Measurements from ENCODE around the gene ATP8A2.
A peak's percentile ranks its signal among the peaks of the same experiment; 100 is the strongest.
"Not testable (repeated sequence)": the region's sequence is repeated elsewhere in the genome, so short reads cannot be mapped to it uniquely, and the experiment has no call there.

Gene ATP8A2

DNA sequence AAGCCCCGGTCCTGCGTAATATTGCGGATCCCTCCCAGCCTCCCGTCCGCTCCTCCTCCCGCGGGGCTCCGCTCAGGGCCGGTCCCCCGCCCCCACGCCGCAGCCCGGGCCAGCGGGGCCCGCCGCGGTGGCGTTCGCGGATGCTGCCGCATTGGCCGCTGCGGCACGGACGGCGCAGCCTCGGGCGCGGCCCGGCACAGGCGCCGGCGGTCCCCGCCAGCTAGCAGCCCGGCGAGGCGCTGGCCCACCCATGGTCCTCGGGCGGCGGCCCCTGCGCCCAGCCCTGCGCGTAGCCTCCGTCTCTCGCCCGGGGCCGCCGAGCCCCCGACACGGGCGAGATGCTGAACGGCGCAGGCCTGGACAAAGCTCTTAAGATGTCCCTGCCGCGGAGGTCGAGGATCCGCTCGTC is at the start of gene ATP8A2:
Gene ATP8A2 (plus strand): TSS at position 100 of the 409 bp plus-strand sequence. CDS start 239 bp downstream, at position 339.
- no peak for DNase-seq (ENCODE audit: low spot score)

DNA sequence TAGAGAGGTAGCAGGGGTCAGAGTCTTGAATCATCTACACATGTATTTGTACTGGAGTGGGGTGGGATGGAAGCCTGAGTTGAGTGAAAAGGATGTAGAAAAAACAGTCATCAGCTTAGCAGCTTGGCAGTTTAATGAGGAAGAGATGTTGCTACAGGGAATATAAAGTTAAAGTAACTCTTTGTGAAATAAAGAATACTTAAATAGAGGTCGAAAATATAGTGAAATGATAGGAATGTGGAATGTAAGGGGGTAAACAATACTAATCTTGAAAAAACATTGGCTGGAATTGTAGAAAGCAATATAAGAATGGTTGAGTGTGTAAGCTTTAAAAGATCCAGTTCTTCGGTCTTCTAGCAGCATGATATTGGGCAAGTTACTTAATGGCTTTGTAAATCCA is 47.7 kb upstream of the ATP8A2 start:
- no peak for DNase-seq (ENCODE audit: low spot score)

DNA sequence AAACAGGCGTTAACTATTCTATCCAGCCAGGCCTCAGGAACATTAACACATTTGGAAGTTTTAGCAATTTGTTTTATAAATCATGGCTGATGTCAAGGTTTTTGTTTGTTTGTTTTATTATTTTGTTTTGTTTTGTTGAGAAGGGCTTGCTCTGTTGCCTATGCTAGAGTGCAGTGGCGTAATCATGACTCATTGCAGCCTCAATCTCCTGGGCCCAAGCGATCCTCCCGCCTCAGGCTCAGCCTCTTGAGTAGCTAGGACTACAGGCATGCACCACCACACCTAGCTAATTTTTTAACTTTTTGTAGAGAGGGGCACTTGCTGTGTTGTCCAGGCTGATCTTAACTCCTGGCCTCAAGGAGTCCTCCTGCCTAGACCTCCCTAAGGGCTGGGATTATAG is 42.1 kb upstream of the ATP8A2 start:
- no peak for DNase-seq (ENCODE audit: low spot score)

DNA sequence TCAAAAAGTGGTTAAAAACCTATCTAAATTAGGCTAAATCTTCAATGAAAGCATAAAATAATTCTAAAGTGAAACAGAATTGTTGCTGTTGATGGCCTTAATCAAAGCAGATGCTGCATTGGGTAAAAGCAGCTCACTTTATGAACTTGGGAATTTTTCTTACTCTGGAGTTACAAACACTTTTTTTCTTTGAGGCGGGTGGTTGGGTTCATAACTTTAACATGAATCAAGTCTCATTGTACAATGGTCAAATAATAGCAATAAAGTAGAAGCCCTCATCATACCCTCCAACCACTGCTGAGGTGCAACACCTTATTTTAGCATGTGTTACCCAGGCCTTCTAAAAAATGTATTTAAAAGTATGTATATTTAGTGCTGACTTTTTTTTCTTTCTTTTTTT is 41.2 kb upstream of the ATP8A2 start:
- DNase-seq (ENCODE audit: low spot score): no peak

DNA sequence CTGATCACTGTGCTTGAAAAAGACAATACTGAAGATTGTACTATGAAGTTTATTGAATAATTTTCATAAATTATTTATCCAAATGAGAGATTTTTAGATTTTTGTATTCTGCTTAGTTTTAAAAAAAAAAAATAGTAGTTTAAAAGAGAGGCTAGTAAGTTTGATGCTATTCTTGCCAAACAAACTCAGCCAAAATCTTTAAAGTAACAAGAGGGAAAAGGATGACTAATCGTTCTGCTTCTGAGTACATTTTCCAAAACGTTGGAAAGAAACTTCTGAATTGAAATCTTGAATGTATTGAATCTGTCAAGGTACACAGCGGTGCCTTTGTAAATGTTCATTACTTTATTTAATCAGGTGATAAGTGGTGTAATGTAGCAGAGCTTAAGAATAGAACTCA is 35.9 kb upstream of the ATP8A2 start:
- DNase-seq (ENCODE audit: low spot score): no peak

DNA sequence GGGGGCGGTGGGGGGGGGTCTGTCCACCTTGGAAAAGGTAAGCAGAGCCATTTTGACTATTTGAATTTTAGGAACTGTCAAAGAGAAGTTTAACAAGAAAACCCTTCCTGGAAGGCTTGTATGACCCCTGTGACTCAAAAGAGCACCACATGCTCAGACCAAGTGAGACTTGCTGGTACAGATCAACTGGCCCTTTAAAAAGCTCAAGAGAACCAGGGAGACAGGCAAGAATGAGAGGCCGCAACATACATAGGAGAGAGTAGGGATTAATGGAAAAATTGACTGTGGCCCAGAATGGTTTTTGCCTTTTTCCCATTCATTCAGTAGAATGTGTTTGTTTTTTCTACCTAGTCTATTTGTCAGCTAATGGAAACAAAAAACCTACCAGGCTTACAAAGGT is 26.2 kb upstream of the ATP8A2 start:
- no peak for DNase-seq (ENCODE audit: low spot score)

DNA sequence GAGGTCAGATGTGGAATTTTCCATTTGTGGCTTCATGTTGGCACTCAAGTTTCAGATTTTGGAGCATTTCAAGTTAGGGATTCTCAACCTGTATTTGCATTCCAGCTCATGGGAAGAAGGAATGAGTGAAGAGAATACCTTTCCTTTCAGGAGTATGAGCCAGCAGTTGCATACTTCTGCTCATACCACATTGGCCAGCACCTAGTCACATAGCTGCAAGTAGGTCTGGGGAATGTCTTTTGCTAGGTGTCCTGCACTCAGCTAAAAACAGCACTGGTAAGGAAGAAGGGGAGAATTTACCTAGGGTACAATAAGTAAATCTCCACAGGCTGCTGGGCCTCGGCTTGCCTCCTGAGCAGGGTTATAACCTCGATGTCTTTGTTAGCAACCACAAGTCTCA is 24.6 kb upstream of the ATP8A2 start:
- DNase-seq (ENCODE audit: low spot score): no peak

DNA sequence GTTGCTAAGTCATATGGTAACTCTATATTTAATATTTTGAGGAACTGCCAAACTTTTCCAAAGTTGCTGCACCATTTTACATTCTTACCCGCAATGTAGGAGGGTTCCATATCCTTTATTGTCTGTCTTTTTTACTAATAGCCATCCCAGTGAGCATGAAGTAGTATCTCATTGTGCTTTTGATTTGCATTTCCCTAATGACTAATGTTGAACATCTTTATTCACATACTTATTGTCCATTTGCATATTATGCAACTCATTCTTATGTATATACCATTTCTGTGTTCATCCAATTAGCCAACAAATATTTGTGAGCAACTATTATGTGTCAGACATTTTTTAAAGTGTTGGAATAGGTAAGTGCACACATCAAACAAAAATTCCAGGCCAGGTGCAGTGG is 20.4 kb upstream of the ATP8A2 start:
- DNase-seq (ENCODE audit: low spot score): no peak

DNA sequence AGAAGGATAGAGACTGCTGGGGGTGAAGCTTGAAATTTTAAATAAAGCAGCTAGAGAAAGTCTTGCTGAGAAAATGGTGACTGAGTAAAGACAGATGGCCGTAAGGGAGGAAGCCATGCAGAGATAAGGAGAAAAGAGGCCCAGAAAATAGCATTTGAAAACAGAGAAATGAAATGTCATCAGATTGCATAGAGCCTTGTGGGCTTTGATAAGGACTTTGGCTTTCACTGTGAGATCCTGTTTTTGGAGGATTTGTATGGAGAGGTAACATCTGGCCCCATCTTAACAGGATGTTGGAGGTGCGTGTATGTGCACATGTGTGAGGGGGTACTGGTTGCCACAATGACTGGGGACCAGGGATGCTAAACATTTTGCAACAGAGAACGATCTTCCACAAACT is 19.5 kb upstream of the ATP8A2 start:
- DNase-seq (ENCODE audit: low spot score): no peak

DNA sequence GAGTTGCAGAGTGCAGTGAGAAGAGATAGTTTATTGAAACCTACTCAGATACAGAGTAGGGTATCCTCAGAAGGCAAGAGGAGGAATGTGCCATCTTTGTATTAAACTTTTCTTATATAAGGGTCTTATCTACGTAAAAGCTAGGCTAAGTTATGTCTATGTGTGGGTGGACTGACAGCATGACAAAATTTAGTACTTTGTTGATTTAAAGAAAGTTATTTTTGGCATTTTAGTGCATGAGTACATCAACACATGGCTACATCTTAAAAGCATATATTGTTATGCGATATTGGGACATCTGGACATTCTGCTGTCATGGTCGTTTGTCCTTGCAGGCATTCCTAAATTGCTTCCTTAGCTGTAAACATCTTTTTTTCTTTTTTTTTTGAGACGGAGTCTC is 19.0 kb upstream of the ATP8A2 start:
- DNase-seq (ENCODE audit: low spot score): no peak

DNA sequence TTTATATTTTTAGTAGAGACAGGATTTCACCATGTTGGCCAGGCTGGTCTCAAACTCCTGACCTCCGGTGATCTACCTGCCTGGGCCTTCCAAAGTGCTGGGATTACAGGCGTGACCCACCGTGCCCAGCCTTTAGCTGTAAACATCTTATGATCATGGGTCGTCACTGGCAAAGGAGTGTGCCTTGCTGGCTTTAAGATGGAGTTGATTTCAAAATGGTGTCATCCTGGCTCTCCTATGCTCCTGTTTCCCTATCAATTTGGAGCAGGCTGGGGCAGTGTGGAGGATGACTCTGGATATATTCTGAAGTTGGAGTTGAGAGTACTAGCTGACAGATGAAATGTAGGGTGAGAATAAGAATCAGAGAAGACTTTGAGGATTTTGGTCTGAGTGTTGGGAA is 18.4 kb upstream of the ATP8A2 start:
- DNase-seq (ENCODE audit: low spot score): no peak

DNA sequence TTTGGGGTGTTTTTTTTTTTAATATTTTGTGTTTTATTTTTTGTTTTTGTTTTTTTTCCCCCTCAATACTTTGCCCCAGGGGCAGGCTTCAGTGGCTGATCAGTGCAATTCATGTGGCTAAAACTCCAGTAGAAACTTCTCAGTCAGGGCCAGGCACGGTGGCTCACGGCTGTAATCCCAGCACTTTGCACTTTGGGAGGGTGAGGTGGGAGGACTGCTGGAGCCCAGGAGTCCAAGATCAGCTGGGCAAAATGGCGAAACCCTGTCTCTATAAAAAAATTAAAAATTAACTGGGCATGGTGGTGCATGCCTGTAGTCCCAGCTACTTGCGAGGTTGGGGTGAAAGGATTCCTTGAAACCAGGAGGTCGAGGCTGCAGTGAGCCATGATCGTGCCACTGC is 17.4 kb upstream of the ATP8A2 start:
- DNase-seq (ENCODE audit: low spot score): no peak

DNA sequence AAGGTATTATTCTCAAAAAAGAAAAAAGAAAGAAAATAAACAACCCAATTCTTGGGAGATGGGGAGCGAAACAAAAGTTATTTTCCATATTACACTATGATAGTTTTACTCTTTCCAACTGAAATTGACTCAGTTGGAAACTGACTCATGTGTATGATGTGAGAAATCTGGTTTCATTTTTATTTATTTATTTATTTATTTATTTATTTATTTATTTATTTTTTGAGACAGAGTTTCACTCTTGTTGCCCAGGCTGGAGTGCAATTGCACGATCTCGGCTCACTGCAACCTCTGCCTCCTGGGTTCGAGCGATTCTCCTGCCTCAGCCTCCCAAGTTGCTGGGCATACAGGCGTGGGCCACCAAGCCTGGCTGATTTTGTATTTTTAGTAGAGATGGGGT is 11.3 kb upstream of the ATP8A2 start:
- not testable (repeated sequence) for DNase-seq (ENCODE audit: low spot score)

DNA sequence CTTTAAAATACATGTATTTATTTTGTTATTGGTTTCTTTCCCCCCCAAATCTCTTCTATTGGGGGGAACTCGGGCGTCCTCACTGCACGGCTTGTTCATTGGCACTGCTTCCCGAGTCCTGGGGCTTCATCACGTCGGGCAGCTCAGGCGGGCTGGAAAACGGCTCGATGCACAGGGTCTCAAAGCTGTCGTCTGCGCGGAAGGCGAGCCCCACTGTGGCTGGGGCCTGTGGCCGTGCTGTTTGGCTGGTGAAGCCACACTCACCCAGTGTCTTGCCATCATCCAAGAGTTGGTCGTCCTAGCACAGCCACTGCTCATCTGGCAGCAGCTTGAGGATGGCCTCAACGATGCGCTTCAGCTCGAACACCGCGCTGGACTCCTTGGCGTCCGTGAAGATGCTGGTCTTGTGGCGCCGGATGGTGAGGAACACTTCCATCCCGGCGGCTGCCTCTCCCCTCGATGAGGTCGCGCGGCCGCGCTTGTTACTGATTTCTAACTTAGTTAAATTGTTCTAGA is 6.0 kb upstream of the ATP8A2 start:
- DNase-seq (ENCODE audit: low spot score): no peak

DNA sequence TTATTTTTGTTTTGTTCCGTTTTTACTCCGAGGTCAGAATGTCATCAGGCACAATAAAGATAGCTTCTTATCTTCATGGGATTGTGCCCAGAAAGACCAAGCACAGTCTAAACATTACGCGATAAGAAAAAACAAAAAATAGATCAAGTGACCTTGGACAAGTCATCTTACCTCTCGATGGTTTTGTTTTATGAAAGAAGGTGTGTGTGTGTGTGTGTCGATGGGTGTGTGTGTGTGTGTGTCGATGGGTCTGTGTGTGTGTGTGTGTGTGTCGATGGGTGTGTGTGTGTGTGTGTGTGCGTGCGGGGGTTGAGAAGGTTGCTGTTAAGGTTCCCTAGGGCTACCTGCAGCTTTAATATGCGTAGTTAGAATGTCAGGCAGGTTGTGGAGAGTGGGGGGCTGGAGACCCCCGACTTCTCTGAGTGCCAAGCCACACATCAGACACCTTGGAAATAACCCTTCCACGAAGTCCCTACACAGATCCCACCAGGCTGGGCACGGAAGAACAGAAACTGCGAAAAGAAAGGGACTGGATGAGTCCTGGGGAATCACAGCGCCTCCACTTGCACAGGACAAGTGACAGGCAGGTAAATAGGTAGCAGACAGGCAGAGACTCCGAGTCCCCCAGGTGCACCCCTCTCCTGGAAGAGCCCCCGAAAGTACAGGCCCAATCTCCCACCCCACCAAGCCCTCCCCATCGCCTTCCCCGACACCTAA is 458 bp upstream of the ATP8A2 start:
- no peak for DNase-seq (ENCODE audit: low spot score)

DNA sequence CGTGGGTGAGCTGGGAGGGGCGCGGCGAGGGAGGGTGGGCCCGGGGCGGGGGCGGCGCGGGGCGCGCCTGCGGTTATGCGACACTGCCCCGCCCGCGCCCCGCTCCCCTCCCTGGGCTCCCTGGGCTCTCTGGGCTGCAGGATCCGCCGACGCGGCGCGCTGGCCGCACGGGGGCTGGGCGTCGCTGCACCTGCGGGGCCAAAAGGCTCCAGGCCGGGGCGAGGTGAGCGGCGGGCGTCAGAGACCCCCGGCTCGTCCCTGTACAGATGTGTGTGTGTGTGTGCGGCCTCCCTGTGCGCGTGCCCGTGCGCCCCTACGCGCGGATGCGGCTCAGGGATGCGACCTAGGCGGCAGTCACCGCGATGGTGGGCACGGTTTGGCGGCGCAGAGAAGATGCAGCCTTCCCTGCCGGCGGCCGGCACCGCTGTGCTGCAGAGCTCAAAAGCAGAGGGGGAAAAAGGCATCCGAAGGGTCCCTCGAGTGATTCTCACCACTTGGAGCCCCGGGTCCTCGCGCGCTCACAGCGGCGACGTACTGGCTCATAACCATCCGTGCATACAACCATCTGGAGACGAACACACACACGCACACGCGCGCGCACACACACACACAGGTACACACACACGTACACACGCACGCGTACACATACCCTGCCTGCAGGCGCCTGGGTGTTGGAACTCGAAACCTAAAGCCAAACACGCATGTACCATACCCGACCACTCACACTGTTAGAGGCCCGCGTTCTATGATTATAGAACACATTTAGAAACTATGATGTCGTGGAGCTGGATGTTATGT is 709 bp downstream of the ATP8A2 start:
- DNase-seq (ENCODE audit: low spot score): no peak

DNA sequence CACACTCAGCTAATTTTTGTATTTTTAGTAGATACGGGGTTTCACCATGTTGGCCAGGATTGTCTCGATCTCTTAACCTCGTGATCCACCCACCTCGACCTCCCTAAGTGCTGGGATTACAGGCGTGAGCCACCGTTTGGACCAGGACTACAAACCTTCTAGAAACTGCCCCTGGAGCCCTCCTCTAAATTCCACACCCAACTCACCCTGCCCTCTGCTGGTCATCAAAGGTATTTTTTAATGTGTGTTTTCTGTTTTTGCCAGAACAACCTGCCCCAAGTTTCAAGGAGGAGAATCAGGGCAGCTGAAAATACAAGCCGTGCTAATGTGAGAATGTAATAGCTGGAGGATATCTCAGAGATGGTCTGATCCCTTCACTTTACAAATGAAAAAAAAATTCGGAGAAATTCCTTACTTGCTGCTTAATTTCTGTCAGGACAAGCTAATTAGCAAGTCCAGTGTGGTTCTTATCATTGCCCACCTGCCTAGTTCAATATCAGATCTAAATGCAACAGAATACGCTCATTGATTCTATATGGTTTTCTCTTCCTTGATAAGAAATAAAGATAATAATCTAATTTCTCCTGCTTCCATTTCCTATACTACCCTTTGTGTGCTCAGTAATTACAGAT is 4.1 kb downstream of the ATP8A2 start:
- DNase-seq (ENCODE audit: low spot score): peak; percentile 59

DNA sequence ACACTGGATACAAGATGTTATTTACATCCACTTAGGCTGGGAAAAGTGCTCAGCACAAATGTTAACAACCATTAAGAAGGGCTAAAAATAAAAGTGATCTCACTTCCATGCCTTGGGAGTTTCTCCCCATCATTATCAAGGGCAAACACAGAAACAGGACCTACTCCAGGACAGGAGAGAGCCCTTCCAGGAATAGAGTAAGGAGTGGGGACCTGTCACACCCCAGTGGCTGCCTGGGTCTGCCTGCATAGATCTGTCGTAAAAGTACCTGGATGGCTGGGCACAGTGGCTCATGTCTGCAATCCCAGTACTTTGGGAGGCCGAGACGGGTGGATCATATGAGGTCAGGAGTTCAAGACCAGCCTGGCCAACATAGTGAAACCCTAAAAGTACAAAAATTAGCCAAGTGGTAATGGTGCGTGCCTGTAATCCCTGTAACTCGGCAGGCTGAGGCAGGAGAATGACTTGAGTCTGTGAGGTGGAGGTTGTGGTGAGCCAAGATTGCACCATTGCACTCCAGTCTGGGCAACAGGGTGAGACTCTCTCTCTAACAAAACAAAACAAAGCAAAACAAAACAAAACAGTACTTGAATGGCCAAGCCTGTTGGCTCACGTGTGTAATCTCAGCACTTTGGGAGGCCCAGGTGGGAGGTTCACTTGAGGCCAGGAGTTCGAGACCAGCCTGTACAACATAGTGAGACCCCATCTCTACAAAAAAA is 5.6 kb downstream of the ATP8A2 start:
- no peak for DNase-seq (ENCODE audit: low spot score)

DNA sequence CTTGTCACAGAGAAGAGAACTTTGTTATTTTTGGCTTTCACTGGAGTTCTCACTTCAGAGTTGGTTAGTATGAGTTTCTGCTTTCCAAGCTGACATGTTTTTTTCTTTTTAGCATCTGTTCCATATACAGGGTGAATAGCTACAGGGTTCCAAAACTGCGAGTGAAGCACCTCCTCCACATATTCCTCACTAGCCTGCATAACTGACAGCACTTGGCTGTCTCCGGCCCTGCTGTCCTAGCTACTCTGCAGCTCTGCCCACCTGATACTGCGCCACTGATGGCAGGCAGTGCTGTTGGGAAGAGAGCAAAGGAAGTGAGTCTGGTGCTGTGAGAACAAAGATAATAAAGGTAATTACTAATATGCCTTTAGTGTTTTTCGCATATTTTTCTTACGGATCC is 6.8 kb downstream of the ATP8A2 start:
- DNase-seq (ENCODE audit: low spot score): no peak

DNA sequence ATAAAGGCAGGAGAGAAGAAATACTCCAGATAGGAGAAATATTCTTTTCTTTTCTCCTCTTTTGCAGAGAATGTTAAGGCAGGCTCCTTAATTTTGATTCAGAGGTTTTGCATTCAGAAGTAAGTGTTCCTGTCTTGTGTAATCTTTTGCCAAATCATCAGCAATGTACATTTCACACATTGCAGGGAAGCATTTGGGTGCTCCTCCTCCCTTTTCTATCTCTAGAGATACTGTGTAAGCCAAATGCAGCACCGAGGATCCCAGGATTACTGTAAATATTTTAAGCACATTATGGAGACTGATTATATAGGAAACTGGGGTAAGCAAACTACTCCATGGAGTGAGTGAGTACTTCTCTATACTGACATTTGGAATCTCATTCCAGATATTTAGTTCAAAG is 7.2 kb downstream of the ATP8A2 start:
- no peak for DNase-seq (ENCODE audit: low spot score)

DNA sequence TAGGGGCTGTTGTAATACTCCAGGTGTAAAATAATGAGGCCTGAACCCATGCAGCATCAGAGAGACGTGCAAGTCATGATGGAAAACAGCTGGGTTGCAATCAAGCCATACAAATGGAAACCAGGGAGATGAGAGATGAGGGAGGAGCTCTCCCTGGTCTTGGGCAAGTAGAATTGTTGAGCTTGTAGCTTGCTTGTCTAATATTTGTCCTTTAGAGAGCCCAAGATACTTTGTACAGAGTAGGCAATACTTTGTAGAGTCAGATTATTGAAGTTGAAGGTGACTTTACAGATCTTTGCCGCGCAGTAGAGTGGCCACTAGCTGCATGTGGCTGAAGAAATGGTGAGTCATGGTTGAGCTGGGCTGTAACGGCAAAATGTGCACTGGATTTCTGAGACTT is 8.3 kb downstream of the ATP8A2 start:
- no peak for DNase-seq (ENCODE audit: low spot score)

DNA sequence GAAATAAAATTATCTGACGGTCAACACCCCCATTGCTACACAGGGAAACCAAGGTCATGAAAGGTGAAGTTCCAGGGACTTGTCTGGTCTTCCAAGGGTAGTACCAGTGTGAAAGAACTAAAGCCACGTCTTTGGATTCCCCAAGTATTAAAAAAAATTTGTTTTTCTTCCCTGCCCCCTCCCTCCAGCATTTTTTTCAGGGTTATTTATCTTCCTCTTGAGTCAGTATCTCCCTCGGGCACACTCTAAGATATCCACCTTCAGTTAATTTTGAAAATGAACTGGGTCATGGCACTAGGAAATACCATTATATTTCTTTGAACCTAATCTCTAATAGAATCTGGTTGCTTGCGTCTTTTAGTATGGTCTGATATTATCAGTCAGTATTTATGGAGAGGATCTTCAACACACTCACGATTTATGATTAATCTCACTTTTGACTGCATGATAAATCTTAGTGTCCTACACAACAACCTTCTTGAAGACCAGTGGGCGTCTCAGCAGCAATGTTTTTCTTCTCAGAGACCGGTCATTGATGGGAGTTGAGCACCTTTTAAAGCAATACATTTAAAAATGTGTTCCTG is 9.1 kb downstream of the ATP8A2 start:
- no peak for DNase-seq (ENCODE audit: low spot score)
